Eye (tissue), 1 donor: ENCODE data around the gene KRTAP10-4.
"Not testable (repeated sequence)": the region's sequence is repeated elsewhere in the genome, so short reads cannot be mapped to it uniquely, and the experiment has no call there.

ENCODE experiments used
- DNase-seq: peaks from one replicate; pipeline ENCODE4 v3.0.0-alpha.2; 2015

The KRTAP10-4 gene

DNA sequence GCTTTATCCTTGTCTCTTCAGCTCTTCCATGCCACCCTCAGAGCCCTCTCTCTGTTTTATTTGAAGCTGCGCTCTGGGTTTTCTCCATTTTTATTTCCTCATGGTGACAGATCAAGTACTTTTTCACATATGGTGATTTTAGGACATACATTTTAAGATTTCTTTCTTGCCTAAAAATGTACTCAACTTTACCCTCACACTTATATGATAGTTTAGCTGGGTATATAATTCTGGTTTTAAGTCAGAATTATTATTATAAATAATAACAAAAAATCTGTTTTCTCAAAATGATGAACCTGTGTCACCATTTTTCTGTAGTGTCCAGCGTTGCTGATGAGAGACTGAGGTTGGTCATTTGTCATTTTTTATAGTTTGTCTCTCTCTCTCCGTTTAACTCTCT, 7.6 kb downstream of the KRTAP10-4 start:
- no peak for DNase-seq

DNA sequence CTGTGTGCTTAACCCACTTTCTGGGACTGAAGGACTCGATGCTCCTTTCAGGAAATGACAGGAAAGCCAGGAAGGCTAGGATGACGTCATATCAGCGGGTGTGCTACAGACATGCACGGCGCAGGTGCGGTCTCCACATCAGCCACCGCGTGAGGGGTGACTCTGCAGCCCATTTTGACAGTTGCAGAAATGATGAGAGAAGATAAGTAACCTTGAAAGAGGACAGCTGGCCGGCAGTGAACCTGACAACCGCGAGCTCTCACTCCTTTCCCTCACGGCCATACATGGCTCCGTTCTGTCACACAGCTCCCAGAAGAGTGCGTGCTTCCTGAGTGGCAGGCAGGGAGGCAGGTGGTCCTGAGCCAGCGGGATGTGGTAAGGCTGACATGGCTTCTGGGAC, 8.5 kb downstream of the KRTAP10-4 start:
- no peak for DNase-seq

DNA sequence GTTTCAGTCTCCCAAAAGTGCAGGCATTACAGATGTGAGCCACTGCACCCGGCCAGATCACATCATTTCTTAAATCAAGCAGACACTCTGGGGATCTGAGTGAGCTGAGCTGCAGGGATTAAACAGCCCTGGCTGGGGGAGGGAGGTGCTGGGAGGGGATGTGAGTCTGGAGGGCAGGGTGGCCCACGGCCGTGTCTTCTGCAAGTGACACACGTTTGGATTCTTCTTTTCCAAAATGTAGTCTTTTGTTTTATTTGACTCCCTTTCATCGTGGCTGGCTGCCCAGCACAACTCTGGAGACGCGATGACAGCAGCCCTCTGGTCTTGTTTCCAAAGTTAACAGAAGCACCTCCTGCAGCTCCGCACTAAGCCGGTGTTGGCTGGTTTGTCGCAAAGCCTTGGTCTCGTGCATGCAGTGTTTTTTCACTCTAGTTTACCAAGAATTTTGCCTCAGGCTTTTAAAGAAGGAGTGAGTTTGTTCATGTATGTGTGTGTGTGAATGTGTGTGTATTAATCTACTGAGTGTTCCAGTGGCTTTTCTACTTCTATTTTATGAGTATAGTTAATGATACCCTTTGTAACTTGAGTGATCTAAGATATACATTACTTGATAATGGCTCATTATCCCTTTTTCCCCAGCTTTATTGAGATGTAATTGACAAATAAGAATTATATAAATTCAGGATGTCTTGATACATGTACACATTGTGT, 9.7 kb downstream of the KRTAP10-4 start:
- peak; percentile 62 for DNase-seq

DNA sequence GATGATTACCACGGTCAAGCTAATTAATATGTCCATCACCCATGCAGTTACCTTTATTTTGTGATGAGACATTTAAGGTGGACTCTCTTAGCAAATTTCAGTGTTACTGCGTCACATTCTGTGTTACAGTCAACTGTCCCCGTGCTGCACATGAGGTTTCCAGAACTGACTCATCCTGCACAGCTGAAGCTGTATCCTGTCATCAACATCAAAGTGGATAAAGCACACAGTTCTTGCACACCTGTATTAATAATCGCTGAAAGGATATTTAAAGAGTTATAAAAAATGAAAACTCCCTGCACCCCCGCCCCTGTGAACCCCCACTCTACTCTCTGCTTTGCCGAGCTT, 10.2 kb downstream of the KRTAP10-4 start:
- DNase-seq: no peak

DNA sequence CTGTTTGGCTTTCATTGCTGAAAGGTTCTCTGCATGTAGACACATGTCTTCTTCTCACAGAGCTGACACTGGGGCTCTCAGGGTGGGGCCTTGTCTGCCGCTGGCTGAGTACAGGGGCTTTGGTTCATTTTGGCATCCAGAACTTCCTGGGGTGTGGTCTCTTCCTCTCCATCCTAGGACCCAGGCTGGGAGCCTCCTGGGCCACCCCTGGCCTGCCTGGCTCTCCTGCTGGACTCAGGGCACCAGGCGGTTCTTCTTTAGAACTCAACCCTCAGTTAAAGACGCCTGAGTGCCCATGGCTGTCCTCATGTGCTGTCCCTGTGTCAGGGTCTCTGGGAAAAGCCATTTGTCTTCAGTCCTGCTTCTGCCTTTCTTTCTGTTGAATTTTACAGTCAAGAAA, 12.4 kb downstream of the KRTAP10-4 start:
- no peak for DNase-seq

DNA sequence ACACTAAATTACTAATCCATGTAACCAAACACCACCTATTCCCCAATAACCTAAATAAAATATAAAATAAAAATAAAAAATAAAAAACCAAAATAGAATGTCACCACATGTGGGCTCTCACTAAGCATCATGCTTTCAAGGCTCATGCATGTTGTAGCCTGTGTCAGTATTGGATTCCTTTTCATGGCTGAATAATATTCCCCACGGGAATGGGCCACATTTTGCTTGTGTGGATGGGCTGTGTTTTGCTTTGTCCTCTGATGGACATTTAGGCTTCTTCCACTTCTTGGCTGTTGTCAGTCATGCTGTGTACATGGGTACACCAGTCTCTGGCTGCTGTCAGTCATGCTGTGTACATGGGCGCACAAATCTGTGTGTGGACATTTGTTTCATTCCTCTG, 15.6 kb downstream of the KRTAP10-4 start:
- DNase-seq: no peak

DNA sequence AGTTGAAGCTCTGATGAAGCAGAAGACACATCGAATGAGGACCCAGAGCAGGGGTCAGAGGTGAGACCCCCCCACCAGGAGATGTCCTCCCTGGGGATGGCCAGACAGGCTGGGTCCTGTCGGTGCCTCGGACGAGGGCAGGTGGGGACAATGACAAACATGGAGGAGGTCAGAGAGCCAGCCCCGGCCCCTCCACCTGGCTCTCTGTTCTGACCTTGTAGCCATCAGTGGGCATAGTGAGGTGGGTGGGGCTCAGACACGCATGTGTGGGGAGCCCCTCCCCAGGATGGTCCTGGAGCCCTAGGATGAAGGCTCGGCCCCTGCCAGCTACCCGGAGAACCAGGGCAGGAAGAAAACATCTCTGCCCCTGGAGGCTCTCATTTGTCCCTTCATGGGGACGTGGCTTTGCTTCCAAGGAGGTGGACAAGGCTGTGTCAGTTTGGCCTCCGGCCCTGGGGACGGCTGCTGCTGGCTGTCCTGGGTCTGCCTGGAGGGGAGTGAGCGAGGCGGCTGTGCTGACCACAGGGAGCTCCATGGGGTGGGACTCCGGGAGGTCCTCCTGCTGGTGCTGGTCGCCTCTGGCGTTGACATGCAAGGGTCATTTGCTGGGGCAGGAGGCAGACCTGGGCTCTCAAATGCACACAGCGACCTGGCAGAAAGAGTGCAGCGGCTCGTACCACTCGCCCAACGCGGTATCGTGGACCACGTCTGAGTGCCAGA, 16.2 kb downstream of the KRTAP10-4 start:
- no peak for DNase-seq

DNA sequence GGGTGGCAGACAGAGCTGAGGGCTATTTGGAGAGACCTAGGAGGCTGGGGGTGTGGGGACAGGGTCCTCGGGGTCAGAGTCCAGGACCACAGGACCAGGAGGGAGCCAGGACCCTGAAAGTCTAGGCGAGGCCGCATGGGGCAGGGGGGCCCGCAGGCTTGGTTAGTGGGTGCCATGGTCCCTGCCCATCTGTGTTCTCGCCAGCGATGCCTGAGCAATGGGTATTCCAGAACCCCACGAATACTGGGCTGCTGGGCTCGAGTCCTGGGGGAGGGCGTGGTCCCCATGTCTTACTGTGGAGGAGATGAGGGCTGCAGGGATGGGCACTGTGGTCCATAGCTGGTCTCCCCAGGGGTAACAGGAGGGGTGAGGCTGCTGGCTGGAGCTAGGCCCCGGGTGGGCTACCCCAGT, 16.8 kb downstream of the KRTAP10-4 start:
- no peak for DNase-seq

DNA sequence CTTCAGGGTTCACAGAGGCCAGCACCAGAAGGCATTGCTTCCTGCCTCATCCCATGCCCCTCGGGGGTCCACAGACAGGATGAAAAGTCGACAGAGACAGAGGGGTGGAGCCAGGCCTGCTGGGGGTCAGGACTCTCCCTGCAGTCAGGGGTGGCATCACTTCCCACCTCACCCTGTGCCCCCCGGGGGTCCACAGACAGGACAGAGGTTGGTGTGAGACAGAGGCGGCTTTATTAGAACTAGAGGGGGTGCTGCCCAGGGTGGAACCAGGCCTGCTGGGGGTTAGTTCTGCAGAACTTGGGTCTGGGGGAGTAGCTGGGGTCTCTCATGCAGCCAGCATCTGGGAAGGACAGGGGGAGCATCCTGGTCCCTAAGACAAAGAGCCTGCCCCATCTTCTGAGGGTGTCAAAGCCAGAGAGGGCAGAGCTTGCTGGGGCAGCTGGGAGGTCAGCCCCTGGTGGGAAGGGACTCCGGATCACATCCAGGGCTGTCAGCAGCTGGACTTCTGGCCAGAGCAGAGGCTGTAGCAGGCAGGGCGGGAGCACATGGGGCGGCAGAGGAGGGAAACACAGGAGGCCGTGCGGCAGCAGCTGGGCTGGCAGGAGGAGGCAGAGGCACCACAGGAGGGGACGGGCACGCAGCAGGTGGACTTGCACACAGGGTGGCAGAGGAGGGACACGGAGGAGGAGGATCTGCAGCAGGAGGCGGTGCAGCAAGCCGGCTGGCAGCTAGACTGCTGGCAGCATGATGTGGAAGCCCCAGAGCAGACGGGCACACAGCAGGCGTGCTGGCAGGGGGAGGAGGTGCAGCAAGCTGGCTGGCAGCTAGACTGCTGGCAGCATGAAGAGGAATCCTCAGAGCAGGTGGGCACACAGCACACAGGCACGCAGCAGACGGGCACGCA, 17.6 kb downstream of the KRTAP10-4 start:
- DNase-seq: not testable (repeated sequence)

DNA sequence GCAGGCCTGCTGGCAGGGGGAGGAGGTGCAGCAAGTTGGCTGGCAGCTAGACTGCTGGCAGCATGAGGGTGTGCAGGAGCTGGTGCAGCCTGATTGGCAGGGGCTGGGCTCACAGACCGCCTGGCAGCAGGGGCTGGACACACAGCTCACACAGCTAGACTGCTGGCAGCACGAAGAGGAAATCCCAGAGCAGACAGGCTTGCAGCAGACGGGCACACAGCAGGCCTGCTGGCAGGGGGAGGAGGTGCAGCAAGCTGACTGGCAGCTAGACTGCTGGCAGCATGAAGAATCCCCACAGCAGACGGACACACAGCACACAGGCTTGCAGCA, 18.2 kb downstream of the KRTAP10-4 start:
- not testable (repeated sequence) for DNase-seq

DNA sequence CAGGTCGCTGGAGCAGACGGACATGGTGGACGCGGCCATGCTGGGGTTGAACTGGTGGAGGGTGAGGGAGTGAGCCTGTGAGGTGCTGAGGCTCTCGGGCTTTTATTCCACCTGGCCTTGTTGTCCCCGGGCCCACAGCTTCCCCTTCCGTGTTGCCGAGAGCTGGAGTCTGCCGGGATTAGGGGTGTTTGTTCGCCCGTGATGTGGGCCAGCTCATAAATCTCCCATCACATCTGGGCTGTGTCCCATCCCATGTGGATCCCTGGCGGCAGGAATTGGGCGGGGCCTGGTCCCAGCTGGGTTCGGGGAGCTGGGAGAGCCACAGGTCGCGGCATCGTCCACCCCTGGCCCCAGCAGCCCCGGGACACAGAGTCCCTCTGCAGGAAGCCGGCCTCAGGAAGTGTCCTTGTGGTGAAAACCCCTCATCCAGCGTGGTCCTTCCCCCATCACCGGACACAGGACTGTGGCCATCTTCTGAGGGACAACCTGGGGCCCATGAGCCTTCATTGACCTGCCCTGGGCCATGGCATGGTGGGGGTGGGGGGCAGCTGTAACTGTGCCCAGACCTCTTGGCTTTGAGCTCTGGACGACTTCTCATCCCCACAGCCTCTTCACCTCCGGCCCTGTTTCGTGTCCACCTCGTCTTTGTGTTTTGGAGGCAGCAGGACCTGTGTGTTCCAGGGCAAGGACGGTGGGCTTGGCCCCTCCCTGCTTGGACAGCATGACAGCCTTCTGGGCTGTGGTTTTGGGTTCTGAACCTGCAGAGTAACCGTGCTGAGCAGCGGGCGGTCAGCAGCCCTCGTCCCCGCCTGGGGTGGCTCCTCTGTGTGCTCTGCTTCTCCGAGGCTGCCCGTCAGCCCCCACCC, 19.1 kb downstream of the KRTAP10-4 start, which contains the start of gene KRTAP10-6:
KRTAP10-6 (minus strand) TSS at position 60 of the 866 bp plus-strand sequence; CDS start at position 39, 21 bp downstream.
- no peak for DNase-seq

DNA sequence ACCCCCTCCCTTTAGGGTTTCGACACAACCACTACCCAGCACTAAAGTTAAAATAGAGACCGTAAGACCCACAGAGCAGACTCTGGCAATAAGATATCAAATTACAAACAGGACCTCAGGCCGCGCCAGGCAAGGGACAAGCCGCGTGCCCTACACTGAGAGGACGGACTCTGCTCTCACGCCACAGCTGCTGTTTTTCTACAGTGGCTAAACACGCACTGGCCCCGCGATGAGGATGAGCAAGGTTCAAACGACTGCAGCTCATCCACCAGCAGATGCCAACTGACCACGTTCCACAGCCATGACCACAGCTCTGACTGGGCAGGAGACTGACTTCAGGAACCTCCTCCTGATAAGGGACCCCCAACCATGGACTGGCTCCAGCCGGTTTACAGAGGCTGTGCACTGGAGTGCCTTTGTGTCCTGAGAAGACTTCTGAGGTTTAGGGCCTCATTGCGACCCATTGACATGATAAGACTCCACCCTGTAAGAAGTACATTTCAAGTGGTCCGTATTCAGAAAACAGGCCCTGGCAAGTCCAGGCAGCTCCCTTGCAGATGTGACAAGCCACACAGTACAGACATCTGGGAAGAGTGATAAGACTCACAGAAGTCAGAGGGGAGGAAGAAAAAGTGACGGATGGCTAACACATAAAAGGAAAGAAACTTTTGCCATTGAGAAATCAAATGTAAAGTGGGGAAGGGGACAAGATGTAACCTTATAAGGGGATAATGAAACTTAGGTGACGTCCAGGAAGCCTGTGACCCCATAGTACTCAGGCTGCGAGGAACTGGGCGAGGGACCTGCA, 20.3 kb downstream of the KRTAP10-4 start:
- no peak for DNase-seq

DNA sequence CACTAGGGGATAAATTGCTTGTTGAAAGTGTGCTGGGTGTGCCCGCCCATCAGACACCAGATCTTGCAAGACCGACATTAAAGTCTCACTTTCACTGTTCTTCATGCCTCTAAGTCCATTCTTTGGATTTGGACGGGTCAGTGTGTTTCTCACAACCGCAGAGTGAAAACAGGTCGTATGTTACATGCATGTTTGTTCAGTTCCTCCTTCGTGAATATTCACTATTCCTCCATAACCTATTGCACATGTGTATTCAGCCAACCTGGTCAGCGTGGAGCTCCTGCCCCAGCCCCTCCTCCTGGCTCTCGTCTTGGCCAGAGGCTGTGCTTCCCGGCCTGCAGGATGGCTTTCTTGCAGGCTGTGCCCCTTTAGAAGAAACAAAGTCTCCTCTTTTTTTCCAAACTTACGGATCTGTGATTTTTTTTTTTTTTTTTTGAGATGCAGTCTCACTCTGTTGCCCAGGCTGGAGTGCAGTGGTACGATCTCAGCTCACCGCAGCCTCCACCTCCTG, 20.9 kb downstream of the KRTAP10-4 start:
- no peak for DNase-seq

DNA sequence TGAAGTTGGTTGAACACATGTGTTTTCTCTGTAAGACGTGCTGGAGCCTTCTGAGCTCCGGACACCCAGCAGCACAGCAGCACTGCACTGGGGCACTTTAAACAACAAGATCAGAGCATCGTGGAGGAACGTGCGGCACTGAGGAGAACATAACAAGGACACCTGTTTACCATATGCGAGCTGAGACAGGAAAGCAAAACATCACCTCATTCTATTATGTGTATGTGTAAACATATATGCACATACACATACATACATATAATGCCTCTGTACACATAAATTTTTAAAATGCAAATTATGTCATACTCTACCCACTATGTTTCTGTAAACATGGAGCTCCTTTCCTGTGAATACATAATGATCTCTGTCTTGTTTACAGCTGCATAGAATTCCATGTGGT, 22.0 kb downstream of the KRTAP10-4 start:
- DNase-seq: no peak

DNA sequence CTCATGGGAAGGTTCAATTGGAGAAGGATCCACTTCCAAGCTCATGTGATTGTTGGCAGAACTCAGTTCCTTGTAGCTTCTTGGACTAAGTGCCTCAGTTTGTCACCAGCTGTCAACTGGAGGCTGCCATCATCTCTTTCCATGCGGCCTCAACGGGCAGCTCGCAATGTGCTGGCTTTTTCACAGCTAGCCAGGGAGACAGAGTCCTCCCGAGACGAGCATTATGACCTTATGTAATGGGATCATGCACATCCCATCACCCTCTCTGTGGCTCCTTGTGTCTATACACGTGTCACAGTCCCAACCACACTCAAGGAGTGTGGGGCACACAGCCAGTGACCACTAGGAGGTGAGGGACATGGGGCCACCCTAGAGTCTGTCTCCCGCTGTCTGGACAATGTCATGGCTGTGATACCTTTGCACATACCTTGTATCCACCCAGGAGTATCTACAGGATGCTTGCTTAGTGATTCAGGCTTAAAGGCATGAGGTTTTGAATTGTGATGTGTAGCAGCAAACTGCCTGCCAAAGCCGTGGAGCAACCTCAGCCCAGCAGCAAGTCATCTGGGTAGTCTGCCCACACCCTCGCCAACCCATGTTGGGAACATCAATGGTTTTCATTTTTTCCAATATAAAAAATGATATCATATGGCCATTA, 22.7 kb downstream of the KRTAP10-4 start:
- DNase-seq: no peak

DNA sequence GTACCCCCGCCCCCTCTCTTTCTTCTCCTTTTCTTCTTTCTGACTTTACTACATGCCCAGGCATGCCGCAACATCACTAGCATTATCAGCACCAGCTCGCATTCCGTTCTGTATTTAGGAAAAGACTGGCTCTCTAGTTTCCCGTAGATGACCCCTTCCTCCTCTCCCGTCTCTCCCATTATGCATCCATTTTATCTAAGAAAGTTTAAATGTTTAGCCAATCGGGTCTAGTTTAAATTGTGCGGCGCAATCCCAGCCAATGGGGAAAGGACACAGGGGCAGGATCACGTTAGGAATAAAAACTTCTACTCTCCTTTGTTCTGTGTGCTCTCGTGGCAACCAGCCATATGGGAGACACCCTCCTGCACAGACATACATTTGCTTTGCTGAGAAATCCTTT, 24.5 kb downstream of the KRTAP10-4 start:
- no peak for DNase-seq

DNA sequence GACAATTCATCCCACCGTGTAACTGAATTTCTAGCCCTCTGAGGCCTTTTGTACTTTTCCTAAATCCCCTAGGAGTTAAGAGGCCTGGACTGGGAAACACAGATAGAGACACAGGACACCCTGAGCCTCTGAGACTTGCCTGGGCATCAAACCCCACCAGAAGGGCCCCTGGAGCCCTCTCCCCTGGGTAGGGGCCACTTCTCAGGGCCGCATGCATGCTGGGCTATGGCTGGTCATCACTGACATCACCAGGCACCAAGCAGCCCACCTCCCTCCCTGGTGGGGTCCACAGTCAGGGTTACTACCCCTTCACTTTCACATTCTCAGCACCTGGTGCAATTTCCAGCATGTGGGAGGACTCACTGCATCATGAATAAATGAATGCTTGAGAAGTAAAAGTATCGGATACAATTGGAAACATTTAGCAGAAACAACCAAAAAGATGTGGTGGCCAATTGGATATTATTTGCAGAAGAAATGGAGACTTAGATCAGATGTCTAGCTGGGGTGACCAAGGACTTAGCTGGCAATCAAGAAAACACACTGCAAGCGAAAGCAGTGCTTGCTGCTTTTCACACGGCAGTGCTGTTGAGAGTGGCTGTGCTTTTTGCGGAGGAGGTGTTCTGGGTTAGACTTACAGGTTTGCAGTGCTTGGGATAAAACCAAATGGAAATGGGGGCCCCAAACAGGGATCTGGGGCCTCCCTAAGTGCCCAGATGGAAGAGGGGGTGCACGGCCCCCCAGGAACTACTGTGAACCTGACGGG, 25.9 kb downstream of the KRTAP10-4 start:
- no peak for DNase-seq

DNA sequence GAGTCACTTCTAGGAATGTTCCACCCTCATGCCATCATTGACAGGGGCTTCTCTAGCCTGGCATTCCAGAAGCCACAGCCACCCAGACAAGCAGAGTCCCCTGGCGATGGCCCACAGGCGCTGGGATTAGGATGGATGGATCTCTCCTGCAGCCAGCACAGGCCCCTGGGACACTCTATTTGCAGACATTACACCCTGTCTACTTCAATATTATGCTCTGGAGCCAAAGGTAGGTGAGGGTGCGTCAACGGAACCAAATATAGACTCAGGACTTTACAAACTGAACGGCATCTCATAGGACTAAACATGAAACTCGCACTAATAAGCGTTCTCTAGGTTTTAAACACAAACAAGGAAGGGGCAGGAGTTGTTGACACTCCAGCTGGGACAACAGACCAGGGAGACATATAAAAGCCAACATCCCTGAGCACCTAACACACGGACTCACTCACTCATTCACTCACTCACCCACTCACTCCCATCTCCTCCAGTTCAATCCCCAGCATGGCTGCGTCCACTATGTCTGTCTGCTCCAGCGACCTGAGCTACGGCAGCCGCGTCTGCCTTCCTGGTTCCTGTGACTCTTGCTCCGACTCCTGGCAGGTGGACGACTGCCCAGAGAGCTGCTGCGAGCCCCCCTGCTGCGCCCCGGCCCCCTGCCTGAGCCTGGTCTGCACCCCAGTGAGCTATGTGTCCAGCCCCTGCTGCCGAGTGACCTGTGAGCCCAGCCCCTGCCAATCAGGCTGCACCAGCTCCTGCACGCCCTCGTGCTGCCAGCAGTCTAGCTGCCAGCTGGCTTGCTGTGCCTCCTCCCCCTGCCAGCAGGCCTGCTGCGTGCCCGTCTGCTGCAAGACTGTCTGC, 26.8 kb downstream of the KRTAP10-4 start, which contains the start of gene KRTAP10-7:
KRTAP10-7 (plus strand) TSS at position 480 of the 861 bp plus-strand sequence; CDS start at position 505, 25 bp downstream.
- not testable (repeated sequence) for DNase-seq

DNA sequence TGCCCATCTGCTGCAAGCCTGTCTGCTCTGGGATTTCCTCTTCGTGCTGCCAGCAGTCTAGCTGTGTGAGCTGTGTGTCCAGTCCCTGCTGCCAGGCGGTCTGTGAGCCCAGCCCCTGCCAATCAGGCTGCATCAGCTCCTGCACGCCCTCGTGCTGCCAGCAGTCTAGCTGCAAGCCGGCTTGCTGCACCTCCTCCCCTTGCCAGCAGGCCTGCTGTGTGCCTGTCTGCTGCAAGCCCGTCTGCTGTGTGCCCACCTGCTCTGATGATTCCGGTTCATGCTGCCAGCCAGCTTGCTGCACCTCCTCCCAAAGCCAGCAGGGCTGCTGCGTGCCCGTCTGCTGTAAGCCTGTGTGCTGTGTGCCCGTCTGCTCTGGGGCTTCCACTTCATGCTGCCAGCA, 27.6 kb downstream of the KRTAP10-4 start:
- DNase-seq: not testable (repeated sequence)
